ENCODE results near the gene CCDC43.
"Not testable (repeated sequence)": the region's sequence is repeated elsewhere in the genome, so short reads cannot be mapped to it uniquely, and the experiment has no call there.

CCDC43 gene

GRCh38 chr17:44689477-44690217, at the start of gene CCDC43:
Gene CCDC43, minus strand, starts transcription at chr17:44689776. Its CDS starts 23 bp downstream, at chr17:44689753.
- no peak for TF ChIP-seq CTCF (IDR thresholded peaks at IDR 0.05; ENCODE audit: insufficient read depth, low read length, missing control alignments)
- CTCF ChIA-PET, result interaction anchor here (1.9 kb wide), 1 partner anchor 11 kb away, joined by 8 read pairs; no protein-coding TSS in a partner anchor
- POLR2A ChIA-PET, result no interaction called here

GRCh38 chr17:44738214-44738906, 48.8 kb upstream of the CCDC43 start:
- peak; percentile 3 for DNase-seq (ENCODE audit: low read depth, low spot score)
- CTCF ChIA-PET, result interaction anchor here (1.2 kb wide), 1 partner anchor 41 kb away, joined by 3 read pairs; no protein-coding TSS in a partner anchor
- no peak for TF ChIP-seq CTCF (IDR thresholded peaks at IDR 0.05; ENCODE audit: insufficient read depth, low read length, missing control alignments)
- no peak overlapping the region for H3K4me3 ChIP-seq (ENCODE audit: low read depth, low read length)
- POLR2A ChIA-PET, result interaction anchor here (0.7 kb wide), 1 partner anchor 9 kb away, joined by 4 read pairs; no protein-coding TSS in a partner anchor

More at GRCh38 chr17:44689477-44690217, at the start of gene CCDC43:
- peak within 1 kb of the TSS; percentile 98 for H3K4me3 ChIP-seq (ENCODE audit: low read depth, low read length)
- DNase-seq (ENCODE audit: low read depth, low spot score), result peak; percentile 59

GRCh38 chr17:44736551-44737240, 47.1 kb upstream of the CCDC43 start:
- ChIA-PET POLR2A (no interaction called here), CTCF (interaction anchor here (0.8 kb wide), 1 partner anchor 286 kb away, joined by 3 read pairs; no protein-coding TSS in a partner anchor)
- no peak for DNase-seq (ENCODE audit: low read depth, low spot score)
- no peak for TF ChIP-seq CTCF (IDR thresholded peaks at IDR 0.05; ENCODE audit: insufficient read depth, low read length, missing control alignments)
- no peak overlapping the region for H3K4me3 ChIP-seq (ENCODE audit: low read depth, low read length)

GRCh38 chr17:44734272-44734671, 44.7 kb upstream of the CCDC43 start:
- no peak for DNase-seq (ENCODE audit: low read depth, low spot score)
- ChIA-PET POLR2A (interaction anchor here (0.5 kb wide), 1 partner anchor 341 kb away, joined by 3 read pairs; no protein-coding TSS in a partner anchor), CTCF (interaction anchor here (0.8 to 2.3 kb wide), 3 partner anchors 28 to 144 kb away, joined by 3 to 8 read pairs (median 7); no protein-coding TSS in a partner anchor)
- TF ChIP-seq CTCF (IDR thresholded peaks at IDR 0.05; ENCODE audit: insufficient read depth, low read length, missing control alignments), result no peak
- no peak overlapping the region for H3K4me3 ChIP-seq (ENCODE audit: low read depth, low read length)

GRCh38 chr17:44733753-44734152, 44.2 kb upstream of the CCDC43 start:
- no peak overlapping the region for H3K4me3 ChIP-seq (ENCODE audit: low read depth, low read length)
- peak; percentile 39 for TF ChIP-seq CTCF (IDR thresholded peaks at IDR 0.05; ENCODE audit: insufficient read depth, low read length, missing control alignments)
- CTCF ChIA-PET, result interaction anchor here (0.9 to 2.3 kb wide), 3 partner anchors 42 to 145 kb away, joined by 4 to 8 read pairs (median 7); no protein-coding TSS in a partner anchor
- POLR2A ChIA-PET, result interaction anchor here (0.5 kb wide), 1 partner anchor 340 kb away, joined by 3 read pairs; no protein-coding TSS in a partner anchor
- DNase-seq (ENCODE audit: low read depth, low spot score), result no peak

- CTCF ChIA-PET; POLR2A ChIA-PET; H3K4me3 ChIP-seq (ENCODE audit: low read depth, low read length); DNase-seq (ENCODE audit: low read depth, low spot score): not testable (repeated sequence)
These were observed 36.5 kb upstream of the CCDC43 start for GRCh38 chr17:44726121-44726520.

Data from AG04449 (cell line).